H1 (cell line): ENCODE data around the gene PRICKLE3. TPM values are rescaled to one million over a fixed set of nuclear protein-coding genes. Genes with fewer than 3 reads are reported as not detected.

Experiments
- CTCF ChIA-PET: fragments of 300-600 bp; sonication (Branson Sonifier 250); formaldehyde crosslinking; loops from one replicate; lab custom pipeline; 2021; ENCODE audit not compliant: partially characterized antibody; lab: Charles Lee
- POLR2A ChIA-PET: fragments of 300-600 bp; sonication (Branson Sonifier 250); formaldehyde crosslinking; loops from one replicate; lab custom pipeline; 2021; ENCODE audit warnings: inconsistent platforms; ENCODE audit not compliant: partially characterized antibody; lab: Charles Lee
- DNase-seq, 2 experiments: peaks; one replicate each; pipeline versions ENCODE4 v3.0.0 to v3.0.0-alpha.2; 2010 to 2022; ENCODE audit warnings: low spot score in 2 of 2, low read depth in 1 of 2, mixed read lengths in 1 of 2
- FAIRE-seq: peaks from 2 replicates; lab custom pipeline; 2011; peaks lifted over from hg19 to GRCh38; lab: Jason Lieb, UNC
- H2AFZ ChIP-seq: 2 replicates; pipeline ENCODE4 v1.8.1; 2012; ENCODE audit warnings: low read length, inconsistent platforms
- H2AK5ac ChIP-seq: 2 replicates; pipeline ENCODE4 v1.6.1; 2013; ENCODE audit warnings: low read depth, low read length
- H2BK120ac ChIP-seq: replicated peaks from 2 replicates; pipeline ENCODE3; 2013; ENCODE audit warnings: low read depth, low read length, inconsistent platforms
- H2BK12ac ChIP-seq: 2 replicates; pipeline ENCODE4 v1.6.1; 2013; ENCODE audit warnings: low read depth, low read length
- H2BK15ac ChIP-seq: 2 replicates; pipeline ENCODE4 v1.6.1; 2013; ENCODE audit warnings: low read length
- H2BK20ac ChIP-seq: 2 replicates; pipeline ENCODE4 v1.6.1; 2013; ENCODE audit warnings: low read length
- H2BK5ac ChIP-seq: 2 replicates; pipeline ENCODE4 v1.6.1; 2013; ENCODE audit warnings: low read depth, low read length
- H3K14ac ChIP-seq: 2 replicates; pipeline ENCODE4 v1.6.1; 2013; ENCODE audit warnings: inconsistent platforms; ENCODE audit not compliant: insufficient read length
- H3K18ac ChIP-seq: 2 replicates; pipeline ENCODE4 v1.6.1; 2013; ENCODE audit warnings: low read length; ENCODE audit errors: extremely low read depth
- H3K23ac ChIP-seq: 2 replicates; pipeline ENCODE4 v1.6.1; 2013; ENCODE audit warnings: inconsistent platforms; ENCODE audit not compliant: insufficient read length
- H3K23me2 ChIP-seq: 2 replicates; pipeline ENCODE4 v1.6.1; 2013; ENCODE audit warnings: low read depth, low read length
- H3K27ac ChIP-seq: 2 replicates; pipeline ENCODE4 v1.6.1; 2011; ENCODE audit warnings: low read depth, low read length, inconsistent platforms
- H3K27me3 ChIP-seq, 4 experiments: replicated peaks in 1 of 4; 1 replicate in 1 of 4; 2 replicates in 3 of 4; pipeline versions ENCODE4 v1.6.1 to v1.8.1; 2011 to 2013; ENCODE audit warnings: low read length in 3 of 4, mild to moderate bottlenecking in 3 of 4, inconsistent platforms in 2 of 4, mixed read lengths in 2 of 4, moderate library complexity in 1 of 4; ENCODE audit not compliant: control insufficient read depth in 3 of 4, insufficient read depth in 3 of 4; ENCODE audit errors: extremely low read depth in 1 of 4
- H3K36me3 ChIP-seq, 4 experiments: 2 replicates each; pipeline versions ENCODE4 v1.6.1 to v1.8.1; 2011 to 2013; ENCODE audit warnings: mild to moderate bottlenecking in 4 of 4, low read length in 3 of 4, moderate library complexity in 2 of 4, control low read depth in 1 of 4, inconsistent platforms in 1 of 4; ENCODE audit not compliant: insufficient read depth in 4 of 4, control insufficient read depth in 2 of 4
- H3K4ac ChIP-seq: replicated peaks from 2 replicates; pipeline ENCODE3; 2013; ENCODE audit warnings: low read length, low read depth, mixed read lengths, inconsistent platforms; ENCODE audit not compliant: insufficient read length
- H3K4me1 ChIP-seq, 4 experiments: replicated peaks in 1 of 4; 1 replicate in 1 of 4; 2 replicates in 3 of 4; pipeline versions ENCODE4 v1.6.1 to v1.8.1; 2011 to 2013; ENCODE audit warnings: low read length in 3 of 4, inconsistent platforms in 2 of 4, mixed read lengths in 1 of 4; ENCODE audit not compliant: insufficient read depth in 4 of 4, control insufficient read depth in 3 of 4
- H3K4me2 ChIP-seq, 2 experiments: 2 replicates each; pipeline versions ENCODE4 v1.6.1 to v1.8.1; 2011 to 2013; ENCODE audit warnings: low read depth in 2 of 2, low read length in 2 of 2, control low read depth in 1 of 2, inconsistent platforms in 1 of 2, mild to moderate bottlenecking in 1 of 2; ENCODE audit not compliant: insufficient read depth in 1 of 2
- H3K4me3 ChIP-seq, 4 experiments: fragments of 200-600, 300-600 bp in 1 of 4; sonication (generic), shearing (Covaris generic), sonication (Bioruptor Twin) in 1 of 4; 2 replicates each; pipeline versions ENCODE4 v1.5.1 to v1.8.1; 2011 to 2016; ENCODE audit warnings: low read length in 4 of 4, low read depth in 3 of 4, control low read depth in 2 of 4, inconsistent platforms in 2 of 4, mild to moderate bottlenecking in 2 of 4, mixed read lengths in 1 of 4, moderate library complexity in 1 of 4; ENCODE audit not compliant: insufficient read depth in 2 of 4; ENCODE audit errors: extremely low read depth in 1 of 4
- H3K56ac ChIP-seq: replicated peaks from 2 replicates; pipeline ENCODE3; 2013; ENCODE audit warnings: low read depth, mild to moderate bottlenecking, mixed read lengths, low read length, inconsistent platforms; ENCODE audit not compliant: insufficient read length
- H3K79me1 ChIP-seq: 2 replicates; pipeline ENCODE4 v1.6.1; 2013; ENCODE audit warnings: low read depth, low read length, control low read depth
- H3K79me2 ChIP-seq, 2 experiments: 2 replicates each; pipeline versions ENCODE4 v1.6.1 to v1.8.1; 2012 to 2013; ENCODE audit warnings: low read length in 2 of 2, mild to moderate bottlenecking in 2 of 2, inconsistent platforms in 1 of 2; ENCODE audit not compliant: insufficient read depth in 2 of 2, control insufficient read depth in 1 of 2
- H3K9ac ChIP-seq, 4 experiments: replicated peaks in 1 of 4; 1 replicate in 1 of 4; 2 replicates in 3 of 4; pipeline versions ENCODE4 v1.6.1 to v1.8.1; 2011 to 2013; ENCODE audit warnings: low read depth in 3 of 4, low read length in 3 of 4, control low read depth in 2 of 4, mild to moderate bottlenecking in 2 of 4, moderate library complexity in 2 of 4, inconsistent platforms in 1 of 4; ENCODE audit errors: extremely low read depth in 1 of 4
- H3K9me3 ChIP-seq, 2 experiments: 2 replicates each; pipeline versions ENCODE4 v1.6.1 to v1.8.1; 2012 to 2013; ENCODE audit warnings: mild to moderate bottlenecking in 2 of 2, moderate library complexity in 2 of 2, control low read depth in 1 of 2, inconsistent platforms in 1 of 2, low read depth in 1 of 2, low read length in 1 of 2, mixed read lengths in 1 of 2; ENCODE audit not compliant: insufficient read depth in 2 of 2
- H4K20me1 ChIP-seq, 2 experiments: replicated peaks in 1 of 2; 2 replicates each; pipeline versions ENCODE3 to v1.8.1; 2011 to 2013; ENCODE audit warnings: inconsistent platforms in 2 of 2, low read length in 2 of 2, mild to moderate bottlenecking in 1 of 2; ENCODE audit not compliant: insufficient read depth in 2 of 2, control insufficient read depth in 1 of 2
- H4K5ac ChIP-seq: 2 replicates; pipeline ENCODE4 v1.6.1; 2013; ENCODE audit warnings: low read length, low read depth, mixed read lengths, inconsistent platforms; ENCODE audit not compliant: insufficient read length
- H4K8ac ChIP-seq: 2 replicates; pipeline ENCODE4 v1.8.0; 2013; ENCODE audit warnings: mild to moderate bottlenecking, moderate library complexity, low read length, inconsistent platforms; ENCODE audit not compliant: insufficient read depth; ENCODE audit errors: extremely low read depth
- H4K91ac ChIP-seq: replicated peaks from 2 replicates; pipeline ENCODE3; 2013; ENCODE audit warnings: low read length, mixed read lengths, inconsistent platforms; ENCODE audit not compliant: insufficient read length
- CHD1 ChIP-seq: IDR thresholded peaks from 2 replicates; pipeline ENCODE4 v1.6.1; 2012; ENCODE audit warnings: low read depth, low read length, improper control_type of control experiment
- WGBS, 2 experiments: shearing (Covaris generic) in 1 of 2; methylation state at CpG; one replicate each; pipeline versions ENCODE4 v1.1.6 to v1.1.7; 2013 to 2015; ENCODE audit warnings: low lambda C conversion rate in 2 of 2, mixed read lengths in 2 of 2, inconsistent platforms in 1 of 2, low coverage in 1 of 2, missing lambda C conversion rate in 1 of 2; ENCODE audit not compliant: insufficient replicate concordance in 2 of 2, insufficient coverage in 1 of 2, insufficient read length in 1 of 2; ENCODE audit errors: extremely low coverage in 1 of 2, missing lambda C conversion rate in 1 of 2; 5-methylcytosine and 5-hydroxymethylcytosine counted together
- polyA plus RNA-seq, 7 experiments: library from polyadenylated mRNA; depleted of rRNA in 3 of 7; stranded (reverse) in 5 of 7; unstranded in 2 of 7; fragments of >200 nt in 5 of 7; fragments of 200-250 nt in 2 of 7; gene quantifications; 1 replicate in 5 of 7; 2 replicates in 1 of 7; 4 replicates in 1 of 7; pipeline versions ENCODE4 v1.2.1 to v1.2.3, GENCODE V29; 2011 to 2013; ENCODE audit warnings: missing spikeins in 2 of 7, mixed read lengths in 2 of 7
- total RNA-seq: library from RNA; stranded (reverse); fragmentation: NEBNext Ultra II Directional; extraction: Animal tissue kit (Norgen Biotek cat#: 25700); gene quantifications from 2 replicates; pipeline ENCODE4 v1.2.1, GENCODE V29; 2021

The PRICKLE3 gene
- total and polyA plus RNA-seq, 2 of the 8 experiments (the other 6 are each of a cell fraction or from before 2014, with no cell fraction given), result 9.1 to 10.6 TPM

DNA sequence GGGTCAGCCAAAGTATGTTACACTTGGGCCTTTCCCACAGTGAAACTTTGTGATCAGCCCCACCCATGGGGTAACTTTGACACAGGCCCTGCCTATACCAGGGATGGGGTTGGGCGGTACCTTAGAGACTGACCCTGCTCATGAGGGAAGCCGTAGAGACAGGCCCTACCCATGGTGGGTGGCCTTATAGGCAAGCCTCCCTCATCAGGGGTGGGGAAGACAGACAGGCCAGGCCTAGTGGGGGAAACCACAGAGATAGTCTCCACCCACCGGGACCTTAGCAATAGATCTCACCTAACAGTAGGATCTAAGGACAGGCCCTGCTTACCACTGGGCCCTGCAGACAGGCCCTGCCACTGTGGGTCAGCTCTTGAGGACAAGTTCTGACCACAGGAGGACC is 7.6 kb downstream of the PRICKLE3 start:
- Histone ChIP-seq H4K5ac (no peak overlapping the region), H2BK20ac (no peak overlapping the region)
- TF ChIP-seq CHD1, result no peak
- TF ChIP-seq, all 59 proteins: peak for 0
- no peak overlapping the region for H3K27ac ChIP-seq
- no peak overlapping the region for H3K14ac ChIP-seq
- no peaks in the 10 kb centered on the region for H3K23me2 ChIP-seq
- H3K18ac ChIP-seq, result no peak overlapping the region
- no peaks in the 10 kb centered on the region for H3K79me2 ChIP-seq
- H3K56ac ChIP-seq, result no peak overlapping the region
- H4K8ac ChIP-seq, result no peak overlapping the region
- no peak for FAIRE-seq
- peaks cover 0 to 16% (median 6%) of the 10 kb centered on the region in 4 experiments; a peak in 5 of 8 replicates for H3K36me3 ChIP-seq
- no peaks in the 10 kb centered on the region for H3K9me3 ChIP-seq
- H4K91ac ChIP-seq, result no peak overlapping the region
- no peak overlapping the region for H3K4me3 ChIP-seq
- no peaks in the 10 kb centered on the region for H3K79me1 ChIP-seq
- H2BK15ac ChIP-seq, result no peak overlapping the region
- no peak for DNase-seq
- no peak overlapping the region for H3K23ac ChIP-seq
- WGBS, 2 experiments, result 96% methylated on average over 3 of the region's 3 CpGs; no CpG with 5 or more reads in 1 of the 2 experiments
- H3K4me1 ChIP-seq, result peaks cover 0 to under 1% (median 0%) of the 10 kb centered on the region in 4 experiments; a peak in 1 of 7 replicates
- no peak overlapping the region for H2AFZ ChIP-seq
- no peak overlapping the region for H3K4me2 ChIP-seq
- no peak overlapping the region for H2BK120ac ChIP-seq
- ChIA-PET POLR2A (no interaction called here), CTCF (no interaction called here)
- H4K20me1 ChIP-seq, result peaks cover 0 to 3% of the 10 kb centered on the region in 2 experiments
- no peak overlapping the region for H2BK5ac ChIP-seq
- H3K9ac ChIP-seq, result no peak overlapping the region
- no peak overlapping the region for H2AK5ac ChIP-seq
- no peak overlapping the region for H3K4ac ChIP-seq
- no peaks in the 10 kb centered on the region for H3K27me3 ChIP-seq
- no peak overlapping the region for H2BK12ac ChIP-seq
